Adrenal gland (tissue), 12 donors: ENCODE results near the gene VASH1. TPM values are rescaled to one million over a fixed set of nuclear protein-coding genes. Genes with fewer than 3 reads are reported as not detected.

Experiments used
- DNase-seq, 7 donors: peaks; one replicate each; pipeline ENCODE4 v3.0.0-alpha.2; 2019 to 2020
- H3K27ac ChIP-seq, 5 donors: fragments of 200-600 bp; sonication (generic) in 4 of 5; 1 replicate in 3 of 5; 2 replicates in 2 of 5; pipeline versions ENCODE4 v1.5.1 to v1.8.0; 2016 to 2020; ENCODE audit warnings: mild to moderate bottlenecking in 1 of 5
- H3K27me3 ChIP-seq: fragments of 200-600 bp; 2 replicates; pipeline ENCODE4 v1.8.0; 2021
- H3K36me3 ChIP-seq, 2 donors: fragments of 200-600 bp; replicated peaks in 1 of 2; 1 replicate in 1 of 2; 2 replicates in 1 of 2; pipeline versions ENCODE4 v1.5.1 to v1.8.0; 2018 to 2022
- H3K4me1 ChIP-seq, 2 donors: fragments of 200-600 bp; replicated peaks in 1 of 2; 1 replicate in 1 of 2; 2 replicates in 1 of 2; pipeline versions ENCODE4 v1.5.1 to v1.8.0; 2018 to 2021
- H3K4me3 ChIP-seq, 4 donors: fragments of 200-600 bp; sonication (generic) in 3 of 4; one replicate each; pipeline ENCODE4 v1.5.1; 2016 to 2018
- H3K9me3 ChIP-seq, 3 donors: fragments of 200-600 bp; sonication (generic) in 1 of 3; replicated peaks in 1 of 3; 1 replicate in 2 of 3; 2 replicates in 1 of 3; pipeline versions ENCODE4 v1.5.1 to v1.8.0; 2016 to 2021
- CTCF ChIP-seq, 6 experiments: fragments of 450-650 bp in 4 of 6; fragments of 200-600 bp in 2 of 6; sonication (generic) in 1 of 6; IDR thresholded peaks; 1 replicate in 5 of 6; 2 replicates in 1 of 6; pipeline versions ENCODE4 v1.5.1 to v1.8.0; 2016 to 2021; ENCODE audit warnings: antibody characterized with exemption in 6 of 6, mild to moderate bottlenecking in 2 of 6, moderate library complexity in 1 of 6
- POLR2A ChIP-seq, 2 donors: fragments of 450-650 bp; IDR thresholded peaks; one replicate each; pipeline ENCODE4 v1.6.1; 2017; ENCODE audit warnings: antibody characterized with exemption in 2 of 2, mild to moderate bottlenecking in 2 of 2, moderate library complexity in 1 of 2
- WGBS, 4 donors: extraction: QIAGEN DNeasy Blood & Tissue Kit in 2 of 4; methylation state at CpG; one replicate each; pipeline versions ENCODE4 v1.1.5 to v1.1.7; 2013 to 2017; 5-methylcytosine and 5-hydroxymethylcytosine counted together
- intact Hi-C, 2 donors: fragments of 100-400 bp; cut with DNase I; formaldehyde crosslinking; loops; one replicate each; pipeline versions ENCODE4 v1.14.1 to v1.15.0; 2022 to 2023
- polyA plus RNA-seq, 3 donors: library from polyadenylated mRNA; stranded (reverse); fragments of 200-250 nt in 2 of 3; fragments of 350-450 nt in 1 of 3; fragmentation: Illumina TruSeq in 1 of 3; extraction: RNeasy Lipid Tissue Mini Kit (QIAGEN cat#74804) in 1 of 3; gene quantifications; one replicate each; pipeline ENCODE4 v1.2.3, GENCODE V29; 2013 to 2014
- total RNA-seq, 9 donors: library from RNA; depleted of rRNA in 4 of 9; stranded (reverse); fragments of >200 nt in 4 of 9; fragments of 120-200 nt in 1 of 9; fragmentation: NEBNext Ultra II Directional in 1 of 9; extraction: Animal tissue kit (Norgen Biotek cat#: 25700) in 1 of 9; gene quantifications; one replicate each; pipeline versions ENCODE4 v1.1.0 to v1.2.4, GENCODE V29; 2013 to 2023
- donor health status: healthy with polysubstance abuse.
- donor health status: Bipolar disorder and iron deficiency.
- donor health status: DM: yes; HTN: yes; CAD: no.
- donor health status: DM: no; HTN: no; CAD: no.
- donor health status: DM: no; HTN: no; CAD: no.
- donor health status: DM: yes; HTN: yes; CAD: no.

Gene VASH1
- total and polyA plus RNA-seq, 12 donors: 13.6 to 58.5 (median 23.9) TPM

- H3K27ac ChIP-seq: no peak overlapping the region
- DNase-seq: peak in 1 of 7 donors; percentile 50
- H3K4me3 ChIP-seq: no peak overlapping the region
- H3K9me3 ChIP-seq: no peaks in the 10 kb centered on the region
- H3K27me3 ChIP-seq: no peaks in the 10 kb centered on the region
- TF ChIP-seq POLR2A (IDR thresholded peaks at IDR 0.05): no peak
- no peak for TF ChIP-seq CTCF (IDR thresholded peaks at IDR 0.05)
- H3K36me3 ChIP-seq: peaks cover 0 to 26% of the 10 kb centered on the region in 2 donors
- H3K4me1 ChIP-seq: peaks cover 17 to 23% of the 10 kb centered on the region in 2 donors
- intact Hi-C loops: loop anchor here in 1 of 2 donors (2.0 kb wide), 1 partner anchor 74 kb away; no protein-coding TSS in a partner anchor
- 80 to 97% (median 82%) methylated on average over 3 to 6 of the region's 6 CpGs for WGBS, 4 donors
Measured at GRCh38 chr14:76784266-76784874, 23.1 kb downstream of the VASH1 start.

GRCh38 chr14:76784881-76785280, 23.6 kb downstream of the VASH1 start:
- peak; percentile 60 to 91 (median 74) for DNase-seq
- no peak overlapping the region for H3K4me3 ChIP-seq
- no peaks in the 10 kb centered on the region for H3K9me3 ChIP-seq
- no peak overlapping the region for H3K27ac ChIP-seq
- no peaks in the 10 kb centered on the region for H3K27me3 ChIP-seq
- 44 to 59% (median 56%) methylated on average over 2 of the region's 2 CpGs for WGBS, 4 donors
- peaks cover 0 to 31% of the 10 kb centered on the region in 2 donors for H3K36me3 ChIP-seq
- no peak for TF ChIP-seq POLR2A (IDR thresholded peaks at IDR 0.05)
- TF ChIP-seq CTCF (IDR thresholded peaks at IDR 0.05): peak; percentile 56 to 88 (median 82)
- peaks cover 17 to 23% of the 10 kb centered on the region in 2 donors for H3K4me1 ChIP-seq
- intact Hi-C loops: loop anchor here in 1 of 2 donors (2.0 kb wide), 1 partner anchor 74 kb away; no protein-coding TSS in a partner anchor

GRCh38 chr14:76786601-76787000, 25.3 kb downstream of the VASH1 start:
- intact Hi-C loops: no loop called here
- WGBS, 4 donors: 91 to 97% (median 96%) methylated on average over 2 of the region's 2 CpGs
- DNase-seq: no peak
- no peak overlapping the region for H3K4me3 ChIP-seq
- peaks cover 11 to 16% of the 10 kb centered on the region in 2 donors for H3K4me1 ChIP-seq
- H3K27ac ChIP-seq: no peak overlapping the region
- TF ChIP-seq CTCF (IDR thresholded peaks at IDR 0.05) (no peak), POLR2A (IDR thresholded peaks at IDR 0.05) (no peak)
- peaks cover 0 to 46% of the 10 kb centered on the region in 2 donors for H3K36me3 ChIP-seq
- H3K9me3 ChIP-seq: no peaks in the 10 kb centered on the region
- no peaks in the 10 kb centered on the region for H3K27me3 ChIP-seq

- DNase-seq: no peak
- Histone ChIP-seq H3K9me3 (no peaks in the 10 kb centered on the region), H3K36me3 (peaks cover 0 to 54% of the 10 kb centered on the region in 2 donors), H3K4me1 (no peaks in the 10 kb centered on the region), H3K27ac (no peak overlapping the region), H3K27me3 (no peaks in the 10 kb centered on the region), H3K4me3 (no peak overlapping the region)
- TF ChIP-seq POLR2A (IDR thresholded peaks at IDR 0.05) (no peak), CTCF (IDR thresholded peaks at IDR 0.05) (no peak)
- WGBS, 4 donors: 98 to 100% (median 99%) methylated on average over 2 of the region's 2 CpGs
- intact Hi-C loops: no loop called here
Measured at GRCh38 chr14:76792422-76792821, 31.2 kb downstream of the VASH1 start.
